Limb (tissue), 2 donors: Measurements from ENCODE around the gene ZNF599.

Source experiments
- DNase-seq, 2 donors: peaks; one replicate each; pipeline ENCODE4 v3.0.0-alpha.2; 2016; ENCODE audit errors: extremely low spot score in 2 of 2

ZNF599 gene

GRCh38 chr19:34744896-34745690 lies 27.9 kb downstream of the ZNF599 start:
- DNase-seq = no peak

DNA sequence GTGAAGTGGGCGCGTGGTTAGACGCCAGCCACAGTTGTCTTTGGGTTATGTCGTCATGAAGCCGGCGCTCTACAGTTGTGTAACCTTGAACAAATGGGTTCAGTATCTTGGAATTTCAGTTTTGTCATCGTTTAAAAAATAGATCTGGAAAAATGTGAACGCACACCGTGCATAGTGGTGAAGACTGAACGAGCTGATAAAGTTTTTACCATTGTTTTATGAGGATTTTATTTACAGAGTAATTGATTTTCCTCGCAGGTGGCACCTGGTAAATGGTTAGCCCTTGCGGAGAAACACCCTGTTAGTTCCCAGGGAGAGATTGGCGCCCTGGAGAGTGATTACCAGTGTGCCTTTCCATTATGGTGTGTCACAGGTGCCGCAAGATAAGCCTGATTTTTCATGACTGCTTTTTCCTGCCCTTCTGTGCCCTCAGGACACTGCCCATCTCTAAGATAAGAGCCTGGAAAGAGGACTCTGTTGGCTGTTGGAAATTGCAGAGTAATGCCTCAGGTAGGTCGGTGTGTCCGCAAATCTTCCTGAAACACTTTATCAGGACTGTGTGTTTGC lies 38.4 kb downstream of the ZNF599 start:
- DNase-seq = no peak

- DNase-seq = peak; percentile 91 to 93
Observed at GRCh38 chr19:34733746-34734536, 39.1 kb downstream of the ZNF599 start, which contains the start of gene ZNF181. ZNF181 (plus strand) TSS chr19:34734243; CDS start chr19:34735038, 795 bp downstream.

- DNase-seq = no peak
Observed at GRCh38 chr19:34733266-34733745, 39.7 kb downstream of the ZNF599 start.

DNA sequence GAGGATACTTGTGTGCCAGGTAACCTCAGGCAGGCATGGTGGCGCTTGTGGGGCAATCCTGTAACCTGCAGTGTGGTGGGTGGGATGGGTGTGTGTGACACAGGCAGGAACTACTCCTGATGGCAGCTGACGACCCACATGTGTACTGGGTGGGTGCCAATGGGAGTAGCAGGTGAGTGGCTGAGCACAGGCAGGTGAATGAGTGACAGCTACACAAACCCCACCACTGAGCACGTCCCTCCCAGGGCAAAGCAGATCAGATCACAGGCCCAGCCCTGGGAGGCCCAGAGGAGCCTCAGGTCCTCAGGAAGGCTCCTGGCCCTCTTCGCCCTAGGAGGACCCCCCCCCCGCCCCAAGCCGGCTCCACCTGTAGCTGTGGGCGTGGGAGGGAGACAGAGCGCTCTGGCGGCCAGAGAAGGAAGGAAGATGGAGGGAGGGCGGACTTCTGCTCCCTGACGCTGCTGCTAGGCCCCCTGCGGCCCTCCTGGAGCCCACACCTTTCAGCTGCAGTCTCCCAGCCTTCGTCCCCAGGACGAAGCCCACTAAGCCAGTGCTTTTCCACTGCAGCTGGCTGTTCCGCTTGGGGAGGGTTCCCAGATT lies 40.3 kb downstream of the ZNF599 start:
- DNase-seq = peak in 1 of 2 donors; percentile 43

DNA sequence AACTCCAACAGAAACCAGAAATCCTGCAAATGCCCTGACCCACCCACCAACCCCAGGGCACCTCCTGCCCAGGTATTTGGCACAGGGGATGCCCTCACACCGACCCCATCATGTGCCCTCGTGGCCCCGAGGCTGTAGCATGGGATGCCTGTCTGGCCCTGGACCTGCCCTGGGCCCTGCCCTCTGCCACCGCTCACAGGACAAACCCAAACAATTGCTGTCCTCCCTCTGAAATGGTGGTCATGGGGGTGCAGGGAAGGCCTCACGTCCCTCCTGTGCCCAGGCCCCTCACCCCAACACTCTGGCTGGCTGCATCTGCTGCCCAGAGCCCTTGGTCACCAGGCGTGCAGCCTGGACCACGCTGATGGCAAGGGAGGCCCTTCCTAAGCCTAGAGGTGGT lies 41.1 kb downstream of the ZNF599 start:
- no peak for DNase-seq

GRCh38 chr19:34731019-34731829 lies 41.8 kb downstream of the ZNF599 start:
- no peak for DNase-seq

GRCh38 chr19:34725400-34725799 lies 47.6 kb downstream of the ZNF599 start:
- no peak for DNase-seq

GRCh38 chr19:34722353-34722752 lies 50.7 kb downstream of the ZNF599 start:
- no peak for DNase-seq

DNA sequence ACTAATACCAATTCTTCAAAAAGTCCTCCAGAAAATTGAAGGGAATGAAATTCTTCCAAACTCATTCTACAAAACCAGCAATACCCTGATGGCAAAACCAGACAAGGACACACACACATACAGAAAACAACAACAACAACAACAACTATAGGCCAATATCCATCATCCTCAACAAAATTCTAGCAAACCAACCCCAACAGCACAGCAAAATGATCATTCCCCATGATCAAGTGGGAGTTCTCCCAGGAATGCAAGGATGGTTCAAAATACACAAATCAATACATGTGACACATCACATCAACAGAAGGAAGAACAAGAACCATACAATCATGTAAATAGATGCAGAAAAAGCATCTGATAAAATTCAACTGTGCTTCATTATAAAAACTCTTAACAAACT lies 57.7 kb downstream of the ZNF599 start:
- DNase-seq = no peak

- DNase-seq = no peak
Observed at GRCh38 chr19:34713262-34713637, 59.8 kb downstream of the ZNF599 start.

DNA sequence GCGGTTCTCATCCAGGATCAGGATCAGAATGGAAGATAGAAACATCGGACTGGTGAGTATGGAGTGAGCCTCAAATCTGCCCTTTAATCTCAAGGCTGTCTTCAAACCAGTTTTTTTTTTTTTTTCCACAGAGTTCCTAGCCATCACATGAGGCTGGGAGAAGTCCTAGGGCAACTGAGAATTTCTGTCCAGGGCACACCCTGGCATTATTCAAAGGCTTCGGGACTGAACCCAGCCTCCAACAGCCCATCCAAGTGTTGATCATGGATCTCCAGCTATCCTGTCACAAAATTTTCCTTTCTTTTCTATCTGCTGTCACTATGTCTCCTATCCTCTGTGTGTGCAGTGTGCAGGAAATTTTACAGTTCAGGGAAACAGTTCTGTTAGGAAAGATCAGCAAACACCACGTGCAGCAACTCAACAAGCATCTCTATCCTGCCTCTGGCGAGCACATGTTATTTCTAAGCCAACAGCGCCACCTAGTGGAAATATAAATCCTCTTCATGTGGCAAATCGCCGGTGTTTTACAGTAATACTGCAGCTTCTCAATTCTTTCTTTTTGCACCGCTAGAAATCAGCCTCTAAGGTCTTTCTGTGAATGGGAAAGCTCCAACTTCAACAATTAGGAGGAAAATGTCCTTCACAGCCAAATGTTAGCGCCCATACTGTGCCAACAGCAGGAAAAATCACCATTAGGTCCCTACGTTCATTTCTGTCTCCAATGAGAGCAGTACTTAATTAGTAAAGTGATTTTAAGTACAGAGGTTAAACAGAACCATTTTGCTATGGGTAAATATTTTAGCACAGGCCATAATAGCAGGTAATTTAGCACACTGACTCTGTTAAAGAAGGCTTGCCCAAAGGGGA lies 60.4 kb downstream of the ZNF599 start:
- peak in 1 of 2 donors; percentile 20 for DNase-seq

GRCh38 chr19:34711890-34712289 lies 61.1 kb downstream of the ZNF599 start:
- DNase-seq = no peak
